Raji (cell line): ENCODE results near the gene USB1.

Experiments used
- POLR2A ChIP-seq: IDR thresholded peaks from 2 replicates; pipeline ENCODE4 v1.6.1; 2011; ENCODE audit warnings: low read depth, low read length, control low read depth; ENCODE audit not compliant: insufficient read depth

Gene USB1

GRCh38 chr16:57962756-57963155 is 38.5 kb upstream of the USB1 start:
- TF ChIP-seq POLR2A, result no peak

DNA sequence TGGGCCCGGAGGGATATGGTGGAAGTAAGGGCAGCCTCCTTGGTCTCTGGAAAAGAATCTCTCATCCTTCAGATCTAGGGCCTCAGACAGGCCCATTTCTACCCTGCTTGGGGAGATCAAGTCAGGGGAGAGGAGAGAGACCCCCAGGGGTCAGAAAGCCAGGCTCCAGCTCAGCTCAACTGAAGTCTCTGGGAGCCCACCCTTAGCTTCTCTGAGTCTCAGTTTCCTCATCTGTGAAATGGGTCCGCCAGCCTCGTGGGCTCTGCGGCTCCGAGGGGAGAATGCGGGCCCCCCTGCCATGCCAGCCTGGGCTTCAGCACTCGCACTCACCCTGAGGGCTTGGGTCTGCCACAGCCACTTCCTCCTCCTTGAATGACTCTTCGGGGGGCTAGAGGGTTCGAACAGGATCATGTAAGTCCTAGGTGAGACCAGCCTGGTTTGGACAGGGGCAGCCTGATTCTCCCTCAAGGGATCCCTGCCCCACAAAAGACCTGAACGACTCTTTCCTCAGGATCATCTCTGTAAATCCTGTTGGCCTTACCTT is 37.0 kb upstream of the USB1 start:
- no peak for TF ChIP-seq POLR2A

DNA sequence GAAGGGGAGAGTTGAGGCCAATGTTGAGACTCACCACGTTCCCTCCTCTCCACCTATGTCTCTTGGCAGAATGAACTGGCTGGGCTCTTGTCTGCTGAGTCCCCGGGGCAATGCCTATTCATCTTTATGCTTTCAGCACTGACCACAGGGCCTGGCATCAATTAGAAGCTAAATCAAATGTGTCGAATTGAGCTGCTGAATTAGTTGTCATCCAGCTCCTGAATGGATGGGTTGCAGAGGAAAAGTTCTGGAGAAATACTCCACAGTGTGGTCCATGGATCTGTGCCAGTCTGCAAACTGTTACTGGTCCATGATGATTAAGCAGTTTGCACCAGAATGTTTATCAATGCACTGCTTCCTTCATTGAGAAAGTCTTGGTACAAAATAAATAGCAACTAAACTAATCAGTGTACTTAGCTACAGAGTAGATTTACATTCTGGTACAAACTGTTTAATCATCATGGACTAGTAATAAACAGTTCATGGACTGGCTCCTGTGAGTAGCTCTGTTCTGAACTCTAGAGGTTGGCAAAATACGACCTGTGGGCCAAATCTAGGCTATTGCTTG is 34.9 kb upstream of the USB1 start:
- TF ChIP-seq POLR2A, result no peak

- no peak for TF ChIP-seq POLR2A
These were observed 34.2 kb upstream of the USB1 start for GRCh38 chr16:57966986-57967385.

DNA sequence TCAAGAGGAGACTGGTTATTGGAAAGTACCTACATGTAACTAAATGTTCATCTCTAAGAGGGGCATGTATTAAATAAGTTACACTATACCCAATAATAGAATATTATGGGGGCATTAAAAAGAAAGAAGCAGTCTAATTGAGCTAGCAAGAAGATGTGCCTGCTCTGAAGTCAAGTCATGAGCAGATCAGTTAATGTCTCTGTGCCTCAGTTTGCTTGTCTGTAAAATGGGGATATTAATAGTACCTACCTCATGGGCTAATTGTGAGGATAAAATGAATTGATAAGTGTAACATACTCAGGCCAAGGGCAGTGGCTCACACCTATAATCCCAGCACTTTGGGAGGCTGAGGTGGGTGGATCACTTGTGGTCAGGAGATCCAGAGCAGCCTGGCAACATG is 33.3 kb upstream of the USB1 start:
- TF ChIP-seq POLR2A, result no peak

- TF ChIP-seq POLR2A, result no peak
These were observed 31.6 kb upstream of the USB1 start for GRCh38 chr16:57969451-57970123.

DNA sequence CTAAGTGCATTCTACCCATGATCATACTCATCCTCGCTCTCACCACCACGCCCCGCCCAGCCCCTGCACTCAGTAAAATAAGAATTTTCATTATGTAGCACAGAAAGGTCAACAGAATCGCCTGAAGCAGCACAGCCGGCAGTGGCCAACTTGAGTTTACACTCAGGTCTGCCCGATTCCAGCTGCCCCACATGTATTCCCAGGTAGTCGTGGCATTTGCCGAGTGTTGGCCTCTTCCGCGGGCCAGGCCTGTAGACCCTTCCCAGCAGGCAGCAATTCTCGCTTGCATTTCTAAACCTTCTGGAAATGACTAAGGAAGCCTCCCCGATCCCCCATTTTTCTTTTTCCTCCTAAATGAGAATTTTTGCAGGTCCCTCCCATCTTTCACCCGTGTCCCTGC is 30.9 kb upstream of the USB1 start:
- no peak for TF ChIP-seq POLR2A

- TF ChIP-seq POLR2A, result no peak
These were observed 30.2 kb upstream of the USB1 start, which contains the start of gene CNGB1 for GRCh38 chr16:57970970-57971369. Gene CNGB1, minus strand, starts transcription at chr16:57971128. Its CDS starts 3,842 bp downstream, at chr16:57967286.

DNA sequence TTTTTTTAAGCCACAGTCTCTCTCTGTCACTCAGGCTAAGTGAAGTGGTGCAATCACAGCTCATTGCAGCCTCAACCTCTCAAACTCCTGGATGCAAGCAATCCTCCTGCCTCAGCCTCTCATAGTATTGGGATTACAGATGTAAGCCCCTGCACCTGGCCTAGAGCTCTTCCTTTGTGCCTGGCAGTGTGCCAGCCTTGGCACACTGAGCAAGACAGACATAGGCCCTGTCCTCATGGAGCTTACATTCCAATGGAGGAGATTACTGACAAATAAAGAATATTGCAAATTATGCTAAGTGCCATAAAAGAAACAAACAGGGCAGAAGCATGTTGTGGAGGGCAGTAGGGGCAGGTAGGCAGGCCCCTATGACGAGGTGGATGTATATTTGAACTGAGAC is 29.4 kb upstream of the USB1 start:
- TF ChIP-seq POLR2A, result no peak

DNA sequence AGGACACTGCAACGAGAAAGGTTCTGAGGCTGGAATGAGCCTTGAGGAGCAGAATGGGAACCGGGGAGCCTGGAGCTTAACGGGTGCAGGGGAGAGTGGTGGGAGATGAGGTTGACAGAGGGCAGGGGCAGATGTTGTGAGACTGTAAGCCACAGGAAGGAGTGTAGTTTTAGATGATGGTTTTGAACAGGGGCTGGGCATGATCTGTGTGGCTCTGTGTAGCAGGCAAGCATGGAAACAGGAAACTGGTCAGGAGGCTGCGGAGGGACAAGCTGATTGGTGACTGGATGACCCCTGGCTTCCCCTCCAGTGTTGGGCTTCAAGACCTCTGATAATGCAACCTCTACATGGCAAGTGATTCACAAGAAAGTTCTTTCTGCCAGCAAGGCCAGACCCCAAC is 28.9 kb upstream of the USB1 start:
- no peak for TF ChIP-seq POLR2A

GRCh38 chr16:57976331-57976796 is 24.8 kb upstream of the USB1 start:
- no peak for TF ChIP-seq POLR2A

DNA sequence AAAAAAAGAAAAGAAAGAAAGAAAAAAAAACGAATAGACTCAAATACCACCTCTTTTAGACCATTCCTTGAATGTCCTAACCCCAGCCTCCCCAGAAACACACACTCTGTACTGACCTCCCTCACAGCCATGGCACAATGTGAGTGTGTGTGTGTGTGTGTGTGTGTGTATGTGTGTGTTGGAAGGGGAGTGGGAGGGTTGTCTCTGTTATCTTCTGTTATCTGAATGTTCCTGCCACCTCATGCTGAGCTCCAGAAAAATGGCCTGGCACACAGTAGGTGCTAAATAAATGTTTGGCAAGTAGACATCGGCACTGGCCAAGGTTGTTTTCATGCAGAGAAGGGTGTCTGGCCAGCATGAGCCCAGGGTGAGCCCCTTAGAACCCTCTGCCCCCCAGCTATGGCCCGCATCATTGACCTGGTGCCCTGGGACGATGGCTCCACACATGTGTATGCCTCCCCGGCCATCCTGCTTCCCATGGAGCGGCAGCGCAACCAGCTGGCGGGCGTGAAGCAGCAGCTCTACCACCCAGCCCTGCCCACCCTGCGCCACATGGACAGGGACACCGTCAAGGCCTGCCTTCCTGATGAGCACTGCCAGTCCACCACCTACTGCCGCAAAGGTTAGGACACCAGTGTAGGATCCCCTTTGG is 23.7 kb upstream of the USB1 start:
- TF ChIP-seq POLR2A, result no peak

DNA sequence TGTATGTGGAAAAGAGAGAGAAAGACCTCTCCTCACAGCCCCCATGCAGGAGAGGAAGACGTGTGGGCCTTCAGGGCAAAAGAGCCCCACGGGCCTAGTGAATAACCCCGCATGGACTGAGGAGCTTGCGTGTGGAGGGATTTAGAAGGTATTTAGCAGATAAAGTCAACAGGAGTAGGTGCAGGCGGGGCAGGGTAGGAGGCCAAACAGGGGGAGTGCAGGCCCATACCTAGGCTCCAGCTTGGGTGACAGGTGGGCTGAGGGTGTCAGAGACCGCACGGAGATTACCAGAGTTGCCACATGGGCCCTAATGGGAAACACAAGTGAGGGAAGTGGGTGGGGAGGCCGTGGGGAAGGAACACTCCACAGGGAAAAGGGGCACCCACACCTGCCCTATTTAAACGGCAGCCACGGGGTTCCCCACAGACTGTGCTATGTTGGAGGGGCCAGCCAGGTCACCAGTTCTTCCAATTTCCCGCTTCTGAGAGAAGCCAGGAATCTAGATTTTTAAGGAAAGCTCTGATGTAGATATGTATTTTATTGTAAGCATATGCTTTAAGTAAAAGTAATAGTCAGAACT is 22.1 kb upstream of the USB1 start:
- TF ChIP-seq POLR2A, result no peak

- no peak for TF ChIP-seq POLR2A
These were observed 19.6 kb upstream of the USB1 start for GRCh38 chr16:57981636-57982035.

DNA sequence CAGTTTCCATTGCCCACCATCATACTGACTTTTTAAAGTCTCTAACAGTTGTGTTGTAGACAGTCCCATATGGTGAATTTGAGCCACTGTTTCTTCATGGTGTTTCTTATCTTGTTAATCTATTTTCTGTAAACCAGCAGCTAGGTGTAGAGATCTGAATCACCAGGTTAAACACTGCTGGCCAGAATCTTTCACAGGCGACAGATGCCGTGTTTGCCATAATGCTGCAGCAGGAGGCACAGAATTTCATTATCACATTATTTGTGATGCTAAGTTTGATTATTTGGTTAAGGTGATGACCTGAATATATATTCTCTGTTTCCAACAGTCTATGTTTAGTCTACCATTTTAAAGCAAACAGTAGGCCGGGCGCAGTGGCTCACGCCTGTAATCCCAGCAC is 18.8 kb upstream of the USB1 start:
- TF ChIP-seq POLR2A, result no peak
